Measurements from ENCODE around the gene PCNT. TPM values are rescaled to one million over a fixed set of nuclear protein-coding genes. Genes with fewer than 3 reads are reported as not detected.

The PCNT gene
- total RNA-seq, 1 experiment from 2014 or later, result 41.0 TPM

DNA sequence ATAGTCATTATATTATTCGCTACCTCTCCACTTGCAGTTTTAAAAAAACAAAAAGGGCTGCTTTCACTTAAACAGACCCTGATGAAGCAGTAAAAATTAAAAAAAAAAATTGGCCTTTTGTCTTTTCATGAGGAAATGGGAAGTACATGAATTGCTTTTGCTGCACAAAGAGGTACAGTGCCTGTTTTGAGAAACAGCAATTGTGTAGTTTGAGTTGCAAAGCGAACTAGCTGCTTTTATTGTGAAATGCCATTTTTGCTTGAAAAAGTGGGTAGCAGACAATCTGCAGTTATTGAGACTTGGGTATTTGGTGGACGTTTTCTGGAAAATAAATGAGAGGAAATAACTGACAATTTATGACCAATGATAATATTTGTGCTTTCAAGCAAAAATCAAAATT lies 141.7 kb downstream of the PCNT start (continued):
- TF ChIP-seq, protein P1, sequence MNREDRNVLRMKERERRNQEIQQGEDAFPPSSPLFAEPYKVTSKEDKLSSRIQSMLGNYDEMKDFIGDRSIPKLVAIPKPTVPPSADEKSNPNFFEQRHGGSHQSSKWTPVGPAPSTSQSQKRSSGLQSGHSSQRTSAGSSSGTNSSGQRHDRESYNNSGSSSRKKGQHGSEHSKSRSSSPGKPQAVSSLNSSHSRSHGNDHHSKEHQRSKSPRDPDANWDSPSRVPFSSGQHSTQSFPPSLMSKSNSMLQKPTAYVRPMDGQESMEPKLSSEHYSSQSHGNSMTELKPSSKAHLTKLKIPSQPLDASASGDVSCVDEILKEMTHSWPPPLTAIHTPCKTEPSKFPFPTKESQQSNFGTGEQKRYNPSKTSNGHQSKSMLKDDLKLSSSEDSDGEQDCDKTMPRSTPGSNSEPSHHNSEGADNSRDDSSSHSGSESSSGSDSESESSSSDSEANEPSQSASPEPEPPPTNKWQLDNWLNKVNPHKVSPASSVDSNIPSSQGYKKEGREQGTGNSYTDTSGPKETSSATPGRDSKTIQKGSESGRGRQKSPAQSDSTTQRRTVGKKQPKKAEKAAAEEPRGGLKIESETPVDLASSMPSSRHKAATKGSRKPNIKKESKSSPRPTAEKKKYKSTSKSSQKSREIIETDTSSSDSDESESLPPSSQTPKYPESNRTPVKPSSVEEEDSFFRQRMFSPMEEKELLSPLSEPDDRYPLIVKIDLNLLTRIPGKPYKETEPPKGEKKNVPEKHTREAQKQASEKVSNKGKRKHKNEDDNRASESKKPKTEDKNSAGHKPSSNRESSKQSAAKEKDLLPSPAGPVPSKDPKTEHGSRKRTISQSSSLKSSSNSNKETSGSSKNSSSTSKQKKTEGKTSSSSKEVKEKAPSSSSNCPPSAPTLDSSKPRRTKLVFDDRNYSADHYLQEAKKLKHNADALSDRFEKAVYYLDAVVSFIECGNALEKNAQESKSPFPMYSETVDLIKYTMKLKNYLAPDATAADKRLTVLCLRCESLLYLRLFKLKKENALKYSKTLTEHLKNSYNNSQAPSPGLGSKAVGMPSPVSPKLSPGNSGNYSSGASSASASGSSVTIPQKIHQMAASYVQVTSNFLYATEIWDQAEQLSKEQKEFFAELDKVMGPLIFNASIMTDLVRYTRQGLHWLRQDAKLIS (CRISPR knock-in tag; IDR thresholded peaks at IDR 0.05; ENCODE audit: borderline replicate concordance), result no peak

DNA sequence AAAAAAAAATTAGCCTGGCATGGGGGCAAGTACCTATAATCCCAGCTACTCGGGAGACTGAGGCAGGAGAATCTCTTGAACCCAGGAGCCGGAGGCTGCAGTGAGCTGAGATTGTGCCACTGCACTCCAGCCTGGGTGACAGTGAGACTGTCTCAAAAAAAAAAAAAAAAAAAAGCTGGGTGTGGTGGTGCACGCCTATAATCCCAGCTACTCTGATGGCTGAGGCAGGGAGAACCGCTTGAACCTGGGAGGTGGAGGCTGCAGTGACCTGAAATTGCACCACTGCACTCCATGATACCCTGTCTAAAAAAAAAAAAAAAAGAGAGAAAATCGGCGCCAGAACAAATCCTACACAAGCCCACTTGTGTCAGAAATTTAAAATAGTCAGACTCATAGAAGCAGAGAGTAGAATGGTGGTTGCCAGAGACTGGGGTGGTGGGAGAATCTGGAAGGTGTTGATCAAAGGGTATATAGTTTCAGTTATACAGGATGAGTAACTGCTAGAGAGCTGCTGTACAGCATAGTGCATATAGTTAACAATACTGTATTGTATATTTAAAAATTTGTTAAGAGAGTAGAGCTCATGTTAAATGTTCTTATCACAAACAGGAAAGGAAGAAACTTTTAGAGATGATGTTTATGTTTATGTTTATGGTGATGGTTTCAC lies 144.3 kb downstream of the PCNT start:
- ChIA-PET CTCF (interaction anchor here (0.6 kb wide), 1 partner anchor 83 kb away, joined by 3 read pairs; no protein-coding TSS in a partner anchor), POLR2A (interaction anchor here (0.9 to 1.0 kb wide), 2 partner anchors 10 to 165 kb away, joined by 3 to 4 read pairs; partner anchors contain the start of gene DIP2A)
- Mint-ChIP-seq H3K27me3 (ENCODE audit: low read depth) (no peaks in the 10 kb centered on the region), H3K9me3 (no peaks in the 10 kb centered on the region), H3K36me3 (no peaks in the 10 kb centered on the region; the same call in 1 of the 2 replicates), H3K27ac (no peak overlapping the region), H3K4me1 (0 out of 2 replicates have a peak, but pooled peaks cover 4% of the 10 kb centered on the region), H3K4me3 (no peak overlapping the region)
- TF ChIP-seq, protein P2, sequence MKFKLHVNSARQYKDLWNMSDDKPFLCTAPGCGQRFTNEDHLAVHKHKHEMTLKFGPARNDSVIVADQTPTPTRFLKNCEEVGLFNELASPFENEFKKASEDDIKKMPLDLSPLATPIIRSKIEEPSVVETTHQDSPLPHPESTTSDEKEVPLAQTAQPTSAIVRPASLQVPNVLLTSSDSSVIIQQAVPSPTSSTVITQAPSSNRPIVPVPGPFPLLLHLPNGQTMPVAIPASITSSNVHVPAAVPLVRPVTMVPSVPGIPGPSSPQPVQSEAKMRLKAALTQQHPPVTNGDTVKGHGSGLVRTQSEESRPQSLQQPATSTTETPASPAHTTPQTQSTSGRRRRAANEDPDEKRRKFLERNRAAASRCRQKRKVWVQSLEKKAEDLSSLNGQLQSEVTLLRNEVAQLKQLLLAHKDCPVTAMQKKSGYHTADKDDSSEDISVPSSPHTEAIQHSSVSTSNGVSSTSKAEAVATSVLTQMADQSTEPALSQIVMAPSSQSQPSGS (CRISPR knock-in tag; IDR thresholded peaks at IDR 0.05; ENCODE audit: borderline replicate concordance, low read depth), result no peak
- TF ChIP-seq, protein P3, sequence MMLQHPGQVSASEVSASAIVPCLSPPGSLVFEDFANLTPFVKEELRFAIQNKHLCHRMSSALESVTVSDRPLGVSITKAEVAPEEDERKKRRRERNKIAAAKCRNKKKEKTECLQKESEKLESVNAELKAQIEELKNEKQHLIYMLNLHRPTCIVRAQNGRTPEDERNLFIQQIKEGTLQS (CRISPR knock-in tag; conservative IDR thresholded peaks at IDR 0.05), result no peak
- TF ChIP-seq IRF2 (CRISPR knock-in tag; IDR thresholded peaks at IDR 0.05; ENCODE audit: borderline replicate concordance, low read depth), result no peak
- TF ChIP-seq, protein P4, sequence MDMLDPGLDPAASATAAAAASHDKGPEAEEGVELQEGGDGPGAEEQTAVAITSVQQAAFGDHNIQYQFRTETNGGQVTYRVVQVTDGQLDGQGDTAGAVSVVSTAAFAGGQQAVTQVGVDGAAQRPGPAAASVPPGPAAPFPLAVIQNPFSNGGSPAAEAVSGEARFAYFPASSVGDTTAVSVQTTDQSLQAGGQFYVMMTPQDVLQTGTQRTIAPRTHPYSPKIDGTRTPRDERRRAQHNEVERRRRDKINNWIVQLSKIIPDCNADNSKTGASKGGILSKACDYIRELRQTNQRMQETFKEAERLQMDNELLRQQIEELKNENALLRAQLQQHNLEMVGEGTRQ (CRISPR knock-in tag; IDR thresholded peaks at IDR 0.05), result no peak
- no peak for TF ChIP-seq ZNF423 (CRISPR knock-in tag; IDR thresholded peaks at IDR 0.05)
- TF ChIP-seq JAZF1 (CRISPR knock-in tag; IDR thresholded peaks at IDR 0.05), result no peak
- TF ChIP-seq ZNF232 (CRISPR knock-in tag; IDR thresholded peaks at IDR 0.05), result no peak
- TF ChIP-seq ZNF219 (CRISPR knock-in tag; IDR thresholded peaks at IDR 0.05; ENCODE audit: borderline replicate concordance), result no peak
- TF ChIP-seq ZNF396 (CRISPR knock-in tag; IDR thresholded peaks at IDR 0.05; ENCODE audit: borderline replicate concordance), result no peak
- TF ChIP-seq, protein P5, sequence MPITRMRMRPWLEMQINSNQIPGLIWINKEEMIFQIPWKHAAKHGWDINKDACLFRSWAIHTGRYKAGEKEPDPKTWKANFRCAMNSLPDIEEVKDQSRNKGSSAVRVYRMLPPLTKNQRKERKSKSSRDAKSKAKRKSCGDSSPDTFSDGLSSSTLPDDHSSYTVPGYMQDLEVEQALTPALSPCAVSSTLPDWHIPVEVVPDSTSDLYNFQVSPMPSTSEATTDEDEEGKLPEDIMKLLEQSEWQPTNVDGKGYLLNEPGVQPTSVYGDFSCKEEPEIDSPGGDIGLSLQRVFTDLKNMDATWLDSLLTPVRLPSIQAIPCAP (CRISPR knock-in tag; IDR thresholded peaks at IDR 0.05), result no peak
- TF ChIP-seq, protein P6, sequence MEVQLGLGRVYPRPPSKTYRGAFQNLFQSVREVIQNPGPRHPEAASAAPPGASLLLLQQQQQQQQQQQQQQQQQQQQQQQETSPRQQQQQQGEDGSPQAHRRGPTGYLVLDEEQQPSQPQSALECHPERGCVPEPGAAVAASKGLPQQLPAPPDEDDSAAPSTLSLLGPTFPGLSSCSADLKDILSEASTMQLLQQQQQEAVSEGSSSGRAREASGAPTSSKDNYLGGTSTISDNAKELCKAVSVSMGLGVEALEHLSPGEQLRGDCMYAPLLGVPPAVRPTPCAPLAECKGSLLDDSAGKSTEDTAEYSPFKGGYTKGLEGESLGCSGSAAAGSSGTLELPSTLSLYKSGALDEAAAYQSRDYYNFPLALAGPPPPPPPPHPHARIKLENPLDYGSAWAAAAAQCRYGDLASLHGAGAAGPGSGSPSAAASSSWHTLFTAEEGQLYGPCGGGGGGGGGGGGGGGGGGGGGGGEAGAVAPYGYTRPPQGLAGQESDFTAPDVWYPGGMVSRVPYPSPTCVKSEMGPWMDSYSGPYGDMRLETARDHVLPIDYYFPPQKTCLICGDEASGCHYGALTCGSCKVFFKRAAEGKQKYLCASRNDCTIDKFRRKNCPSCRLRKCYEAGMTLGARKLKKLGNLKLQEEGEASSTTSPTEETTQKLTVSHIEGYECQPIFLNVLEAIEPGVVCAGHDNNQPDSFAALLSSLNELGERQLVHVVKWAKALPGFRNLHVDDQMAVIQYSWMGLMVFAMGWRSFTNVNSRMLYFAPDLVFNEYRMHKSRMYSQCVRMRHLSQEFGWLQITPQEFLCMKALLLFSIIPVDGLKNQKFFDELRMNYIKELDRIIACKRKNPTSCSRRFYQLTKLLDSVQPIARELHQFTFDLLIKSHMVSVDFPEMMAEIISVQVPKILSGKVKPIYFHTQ (CRISPR knock-in tag; IDR thresholded peaks at IDR 0.05), result no peak
- no peak for TF ChIP-seq ELF4 (CRISPR knock-in tag; IDR thresholded peaks at IDR 0.05; ENCODE audit: low read depth)
- TF ChIP-seq, protein P7, sequence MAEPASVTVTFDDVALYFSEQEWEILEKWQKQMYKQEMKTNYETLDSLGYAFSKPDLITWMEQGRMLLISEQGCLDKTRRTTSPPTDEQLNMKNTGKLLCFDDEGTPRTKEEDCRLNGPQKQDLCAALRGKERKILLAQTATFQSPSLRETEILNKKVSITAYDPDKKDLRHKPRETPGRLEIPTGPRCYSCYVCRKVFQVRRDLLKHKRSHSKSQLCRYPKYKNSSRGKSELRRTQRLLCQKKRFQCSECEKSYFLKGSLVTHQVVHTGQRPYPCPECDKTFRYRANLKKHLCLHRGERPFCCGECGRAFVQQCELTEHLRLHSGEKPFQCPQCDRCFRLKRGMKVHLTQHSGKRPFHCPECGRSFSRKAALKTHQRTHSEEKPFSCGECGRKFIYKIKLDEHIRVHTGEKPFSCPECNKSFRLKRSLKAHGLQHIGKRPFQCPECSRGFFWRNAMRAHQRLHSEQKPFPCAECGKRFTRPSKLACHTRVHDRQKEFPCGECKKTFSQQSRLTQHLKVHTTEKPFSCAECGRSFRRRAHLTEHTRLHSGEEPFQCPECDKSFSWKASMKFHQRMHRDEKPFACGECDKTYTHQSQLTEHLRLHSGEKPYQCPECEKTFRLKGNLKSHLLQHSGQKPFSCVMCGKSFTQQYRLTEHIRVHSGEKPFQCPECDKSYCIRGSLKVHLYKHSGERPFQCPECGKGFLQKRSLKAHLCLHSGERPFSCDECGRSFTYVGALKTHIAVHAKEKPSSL (CRISPR knock-in tag; conservative IDR thresholded peaks at IDR 0.05), result no peak
- TF ChIP-seq, protein P8, sequence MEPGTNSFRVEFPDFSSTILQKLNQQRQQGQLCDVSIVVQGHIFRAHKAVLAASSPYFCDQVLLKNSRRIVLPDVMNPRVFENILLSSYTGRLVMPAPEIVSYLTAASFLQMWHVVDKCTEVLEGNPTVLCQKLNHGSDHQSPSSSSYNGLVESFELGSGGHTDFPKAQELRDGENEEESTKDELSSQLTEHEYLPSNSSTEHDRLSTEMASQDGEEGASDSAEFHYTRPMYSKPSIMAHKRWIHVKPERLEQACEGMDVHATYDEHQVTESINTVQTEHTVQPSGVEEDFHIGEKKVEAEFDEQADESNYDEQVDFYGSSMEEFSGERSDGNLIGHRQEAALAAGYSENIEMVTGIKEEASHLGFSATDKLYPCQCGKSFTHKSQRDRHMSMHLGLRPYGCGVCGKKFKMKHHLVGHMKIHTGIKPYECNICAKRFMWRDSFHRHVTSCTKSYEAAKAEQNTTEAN (CRISPR knock-in tag; IDR thresholded peaks at IDR 0.05), result no peak
- no peak for TF ChIP-seq SOX15 (CRISPR knock-in tag; IDR thresholded peaks at IDR 0.05)
- no peak for TF ChIP-seq FOXK1 (CRISPR knock-in tag; IDR thresholded peaks at IDR 0.05)
- ATAC-seq (no peak), DNase-seq (ENCODE audit: low spot score) (no peak)
